Measurements from ENCODE around the gene ARHGAP15.

Gene ARHGAP15

DNA sequence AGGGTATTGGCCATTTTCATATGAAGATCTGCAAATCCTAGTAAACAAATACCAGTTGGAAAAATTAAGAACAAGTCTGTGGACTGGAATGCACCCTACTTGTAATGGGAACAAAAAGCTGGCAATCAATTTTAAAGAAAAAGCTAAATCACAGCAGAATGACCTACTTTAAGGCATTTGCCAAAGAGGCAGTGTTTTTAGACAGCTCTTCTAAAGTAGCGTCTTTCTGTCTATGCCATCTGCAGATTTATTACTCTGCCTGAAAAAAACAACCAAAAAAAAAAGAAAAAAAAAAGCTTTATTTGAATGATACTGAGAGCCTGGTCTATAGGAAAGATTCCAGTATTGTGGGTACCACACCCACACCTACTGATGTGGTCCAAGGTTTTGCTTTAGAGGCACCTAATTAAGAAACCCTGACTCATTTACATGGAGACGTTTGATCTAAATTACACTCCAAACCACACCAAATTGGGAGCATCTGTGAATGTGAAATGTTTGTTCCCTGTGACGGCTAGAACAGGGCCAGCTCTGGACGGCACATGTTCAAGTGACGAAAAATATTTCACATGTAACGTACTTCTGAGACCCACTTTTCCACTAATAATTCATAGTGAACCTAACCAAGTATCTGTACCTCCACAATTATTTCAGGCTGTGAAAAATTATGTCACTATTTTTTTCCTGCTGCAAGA is 597.1 kb downstream of the ARHGAP15 start:
- no peak for DNase-seq (ENCODE audit: low spot score)

DNA sequence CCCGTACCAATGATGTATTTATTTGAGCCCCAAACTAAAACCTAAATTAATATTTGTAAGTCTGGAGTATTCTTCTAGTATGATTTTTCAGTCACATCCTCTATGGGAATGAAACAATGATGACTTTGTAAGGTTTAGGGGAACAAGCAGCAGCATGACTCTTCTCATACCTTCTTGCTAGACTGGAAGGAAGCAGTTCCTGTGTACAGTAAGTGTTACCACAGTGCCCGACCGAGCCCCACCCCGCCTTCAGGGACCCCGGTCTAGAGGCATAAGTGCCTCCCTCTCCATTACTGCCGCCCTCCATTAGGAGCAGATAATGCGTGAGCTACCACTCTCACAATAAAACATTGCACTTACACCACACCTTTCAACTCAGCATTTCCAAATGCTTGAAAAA is 599.3 kb downstream of the ARHGAP15 start:
- no peak for DNase-seq (ENCODE audit: low spot score)

DNA sequence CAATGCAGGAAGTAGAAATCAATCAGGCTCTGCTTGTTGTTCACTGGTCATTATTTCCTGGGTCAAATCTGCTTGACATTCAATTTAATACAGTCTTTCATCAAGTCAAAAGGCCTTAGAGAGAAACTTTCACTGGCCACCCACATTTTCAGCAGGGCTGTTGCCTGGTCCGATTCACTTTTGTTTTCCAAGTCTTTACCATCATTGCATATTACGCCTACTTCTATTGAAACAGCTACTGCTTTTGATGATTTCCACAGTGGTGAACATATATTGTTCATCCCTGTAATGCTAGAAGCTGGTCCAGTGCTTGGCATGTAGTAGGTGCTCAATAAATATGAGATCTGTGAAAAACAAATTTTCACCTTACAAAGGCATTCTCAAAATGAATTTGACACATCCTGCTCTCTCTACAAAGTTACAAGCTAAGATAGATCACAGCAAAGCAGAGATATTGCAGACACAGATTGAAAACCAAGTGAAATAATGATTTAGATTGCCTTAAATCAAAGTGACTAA is 600.1 kb downstream of the ARHGAP15 start:
- DNase-seq (ENCODE audit: low spot score): no peak

DNA sequence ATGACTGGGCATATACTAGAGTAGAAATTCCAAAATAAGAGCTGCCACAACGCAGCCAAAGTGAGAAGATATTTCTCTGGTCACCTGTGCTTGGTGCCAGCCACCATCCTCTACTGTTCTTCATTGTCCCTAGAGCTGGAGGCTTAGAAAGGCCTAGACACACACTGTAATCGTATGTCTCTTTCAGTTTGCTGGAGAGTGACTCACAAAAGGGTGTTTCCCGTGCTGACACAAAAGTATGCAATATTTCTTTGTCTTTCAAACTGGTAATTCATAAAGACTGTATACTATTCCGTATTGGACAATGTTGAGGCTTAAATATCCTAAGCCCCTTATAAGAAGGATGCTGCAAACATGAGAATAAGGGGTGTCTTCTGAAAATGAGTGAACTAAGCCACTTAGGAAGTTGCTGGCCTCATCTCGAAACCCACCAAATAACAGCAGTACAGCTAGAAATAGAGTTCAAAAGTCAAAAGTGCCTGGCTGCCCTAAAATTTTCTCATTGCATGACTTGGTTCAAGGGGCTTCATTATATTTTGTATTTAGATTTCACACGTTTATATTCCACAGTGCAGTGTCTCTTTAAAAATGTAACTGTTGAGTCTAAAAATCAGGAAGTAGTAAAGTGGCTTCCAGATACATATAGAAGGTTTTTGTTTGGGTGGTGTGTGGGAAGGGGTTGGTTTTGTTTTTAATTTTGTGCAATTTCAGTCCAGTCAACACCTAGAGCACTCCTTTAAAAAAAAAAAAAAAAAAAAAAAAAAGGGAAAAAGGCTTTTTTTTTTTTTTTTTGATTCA is 601.1 kb downstream of the ARHGAP15 start:
- DNase-seq (ENCODE audit: low spot score): no peak

DNA sequence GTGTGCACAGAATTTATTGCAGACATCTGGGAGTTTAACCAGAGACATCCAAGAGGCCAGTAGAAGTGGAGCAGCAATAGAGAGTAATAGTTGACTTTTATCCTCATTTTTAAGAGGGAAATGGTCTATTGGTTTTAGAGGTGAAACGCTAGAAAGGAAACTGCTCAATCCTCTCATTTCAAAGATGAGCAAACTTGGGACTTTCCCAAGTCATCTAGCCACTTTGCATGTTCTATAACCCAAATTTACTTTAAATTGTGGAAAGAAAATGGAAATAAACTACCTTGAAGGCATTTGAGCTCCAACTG is 601.7 kb downstream of the ARHGAP15 start:
- no peak for DNase-seq (ENCODE audit: low spot score)

DNA sequence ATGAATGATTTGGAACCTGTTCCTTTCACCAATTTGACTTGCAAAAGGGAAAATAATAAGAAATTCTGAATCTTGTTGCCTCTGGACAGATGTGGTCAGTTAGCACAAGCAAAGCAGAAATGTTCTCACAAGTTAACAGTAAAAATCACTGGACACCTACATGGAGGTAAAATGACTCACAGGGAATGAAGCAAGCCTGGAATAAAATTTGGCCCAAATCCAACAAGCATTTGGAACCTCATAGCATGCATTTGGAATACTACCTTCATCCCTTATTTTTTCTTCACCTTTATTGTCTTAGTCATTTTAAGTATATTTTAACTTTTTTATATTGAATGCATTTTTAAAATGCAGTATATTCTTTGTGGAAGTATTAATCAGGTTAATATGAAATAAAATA is 602.9 kb downstream of the ARHGAP15 start:
- no peak for DNase-seq (ENCODE audit: low spot score)

DNA sequence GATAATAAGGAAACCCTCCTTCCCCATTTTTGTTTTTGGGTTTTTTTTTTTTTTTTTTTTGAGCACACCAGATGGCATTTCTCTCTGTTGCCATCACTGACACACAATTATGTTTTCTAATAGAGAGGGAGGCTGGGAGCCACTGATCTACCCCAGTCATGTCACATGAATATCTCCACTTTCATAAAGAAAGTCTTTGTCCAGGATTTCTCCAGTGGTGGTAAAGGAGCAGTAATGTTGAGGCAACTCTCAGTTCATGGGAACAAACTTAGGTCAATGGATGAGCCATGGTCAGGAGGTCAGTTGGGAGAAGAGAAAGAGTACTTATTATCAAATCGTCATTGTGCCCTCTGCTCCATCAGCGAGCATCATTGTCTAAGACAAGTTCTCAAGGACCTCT is 603.7 kb downstream of the ARHGAP15 start:
- no peak for DNase-seq (ENCODE audit: low spot score)

DNA sequence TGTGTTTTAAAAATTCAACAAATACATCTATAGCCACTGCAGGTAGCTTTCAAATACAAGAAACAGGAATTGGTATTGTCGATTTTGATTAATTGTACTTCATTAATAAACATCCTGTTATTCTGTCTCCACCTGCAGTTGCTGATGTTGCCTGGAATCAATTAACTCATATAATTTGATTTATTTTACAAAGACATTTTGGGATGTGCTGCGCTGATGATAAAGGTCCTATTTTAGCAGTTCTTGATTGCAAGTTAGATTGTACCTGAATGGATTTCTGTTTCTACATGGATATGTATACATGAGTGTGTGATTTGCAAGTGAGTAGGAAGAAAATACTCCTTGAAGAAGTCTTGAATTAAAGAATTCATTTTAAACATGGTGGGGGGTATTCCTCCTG is 605.3 kb downstream of the ARHGAP15 start:
- no peak for DNase-seq (ENCODE audit: low spot score)

DNA sequence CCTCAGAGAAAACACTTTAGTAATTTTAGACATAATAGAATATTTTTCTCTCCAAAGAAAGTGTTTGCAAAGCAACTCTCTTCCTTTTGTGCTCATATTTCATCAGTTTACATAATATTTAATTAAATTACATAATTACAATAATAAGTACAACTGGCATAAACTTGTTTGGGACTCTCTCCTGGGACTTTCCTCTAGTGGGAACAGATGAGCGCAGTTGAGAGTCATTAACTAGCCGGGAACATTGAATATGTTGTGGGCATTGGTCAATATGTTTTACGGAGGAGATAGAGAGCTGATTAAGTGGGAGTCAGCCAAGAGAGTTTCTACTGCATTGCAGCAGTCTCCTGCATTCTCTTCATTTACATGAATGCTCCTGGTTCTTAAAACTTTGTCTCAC is 607.7 kb downstream of the ARHGAP15 start:
- no peak for DNase-seq (ENCODE audit: low spot score)

DNA sequence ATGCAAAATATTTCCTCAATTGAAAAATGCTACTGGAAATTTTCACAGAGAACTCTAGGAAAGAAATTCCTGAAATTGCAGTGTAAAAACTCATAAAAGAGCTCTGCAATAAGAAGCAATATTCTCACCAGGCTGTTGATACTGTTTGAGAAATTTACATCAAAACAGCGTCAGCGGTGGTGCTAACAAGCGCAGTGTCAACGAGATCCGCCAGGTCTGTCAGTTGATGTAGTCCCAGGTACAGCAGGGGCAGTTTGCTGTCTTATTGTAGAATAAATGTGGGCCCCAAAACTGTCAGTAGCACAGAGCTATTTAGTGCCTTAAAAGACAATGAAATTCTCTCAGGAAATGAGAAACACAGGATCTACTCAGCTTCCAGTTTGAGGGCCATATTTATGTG is 611.2 kb downstream of the ARHGAP15 start:
- DNase-seq (ENCODE audit: low spot score): no peak

DNA sequence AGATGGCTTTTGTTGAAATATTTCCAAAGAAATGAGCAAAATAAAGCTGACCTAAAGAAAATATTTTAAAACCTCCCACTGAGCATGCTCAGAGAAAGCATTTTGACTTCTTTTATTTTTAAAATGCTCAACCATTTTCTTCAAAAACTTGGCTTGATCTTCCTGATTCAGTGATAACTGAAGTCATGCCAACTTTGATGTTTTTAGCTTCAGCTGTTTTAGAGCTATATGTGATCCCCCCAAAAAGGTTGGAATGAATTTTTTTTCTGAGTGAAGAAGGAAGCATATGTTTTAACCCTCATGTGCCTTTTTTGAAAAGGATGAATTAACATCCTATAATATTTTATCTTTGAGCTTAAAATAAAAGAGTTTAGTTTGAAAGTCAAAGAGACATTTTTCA is 612.0 kb downstream of the ARHGAP15 start:
- DNase-seq (ENCODE audit: low spot score): no peak

DNA sequence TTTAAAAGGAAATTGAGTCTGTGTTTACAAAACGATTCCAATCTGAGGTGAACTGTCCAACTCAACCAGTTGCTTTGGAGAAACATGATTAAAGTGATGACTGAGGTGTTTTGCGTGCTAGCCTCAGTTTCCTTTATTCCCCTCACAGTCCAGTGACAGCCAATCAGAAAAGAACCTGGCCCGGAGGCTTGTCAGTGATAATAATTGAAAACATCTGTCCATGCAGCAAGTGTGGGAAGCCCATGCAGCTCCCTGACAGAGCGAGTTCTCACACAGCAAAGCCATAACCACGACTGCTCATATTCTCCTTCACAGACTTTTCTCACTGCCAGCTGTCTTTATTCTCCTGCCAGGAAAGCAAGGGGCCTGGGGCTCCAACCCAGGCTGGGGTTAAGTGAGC is 613.4 kb downstream of the ARHGAP15 start:
- no peak for DNase-seq (ENCODE audit: low spot score)

DNA sequence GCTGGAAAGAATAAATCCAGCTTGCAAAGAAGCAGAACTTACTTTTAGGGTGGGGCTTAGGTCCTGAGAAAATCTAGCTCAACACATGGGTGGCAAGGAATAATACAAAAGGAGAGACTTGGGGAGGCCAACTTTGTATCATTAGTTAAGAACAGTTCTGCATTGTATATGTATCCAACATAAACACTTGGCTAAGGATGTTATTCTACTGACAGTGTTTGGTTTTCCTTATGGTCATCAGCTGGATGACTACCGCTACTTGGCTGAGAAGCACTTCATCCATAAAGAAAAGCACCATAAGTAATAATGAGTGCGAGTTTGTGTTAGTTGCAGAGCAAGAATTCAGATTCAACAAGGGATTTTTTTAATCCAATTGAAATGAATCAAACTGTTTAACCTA is 614.9 kb downstream of the ARHGAP15 start:
- DNase-seq (ENCODE audit: low spot score): no peak

DNA sequence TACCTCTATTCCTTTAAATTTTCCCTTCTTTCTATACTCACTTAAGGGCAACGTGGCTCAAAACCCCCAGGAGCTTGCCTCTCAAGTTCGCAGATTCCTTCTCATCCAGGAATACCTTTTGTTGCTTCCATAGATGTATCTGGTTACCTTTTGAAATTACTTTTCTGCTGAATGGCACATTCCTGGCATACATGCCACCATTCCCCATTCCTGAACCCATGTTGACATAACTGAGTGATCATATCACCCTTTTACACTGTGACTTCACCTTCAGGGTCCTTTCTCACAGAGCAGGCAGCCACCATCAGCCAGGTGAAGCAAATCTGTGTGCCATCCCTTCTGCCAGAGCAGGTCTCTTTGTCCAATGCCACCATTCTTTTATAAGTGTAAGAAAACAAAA is 615.8 kb downstream of the ARHGAP15 start:
- no peak for DNase-seq (ENCODE audit: low spot score)

DNA sequence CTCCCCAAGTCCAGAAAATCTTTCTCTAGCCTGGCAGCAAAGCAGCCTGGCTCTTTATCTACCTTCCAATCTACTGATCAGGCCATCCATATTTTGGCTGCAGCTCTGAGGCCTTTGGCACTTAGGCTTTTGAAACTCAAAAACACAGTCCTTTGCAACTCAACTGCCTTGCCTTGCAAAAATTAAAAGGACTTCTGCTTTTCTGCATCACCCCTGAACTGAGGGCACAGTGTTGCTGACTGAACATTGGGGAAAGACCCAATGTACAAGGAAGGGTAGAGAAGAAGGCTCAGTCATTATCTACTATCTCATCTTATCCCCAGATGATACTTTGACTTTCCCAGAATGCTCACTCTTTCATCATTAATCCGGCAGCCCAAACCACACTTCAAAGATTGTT is 625.5 kb downstream of the ARHGAP15 start:
- no peak for DNase-seq (ENCODE audit: low spot score)

DNA sequence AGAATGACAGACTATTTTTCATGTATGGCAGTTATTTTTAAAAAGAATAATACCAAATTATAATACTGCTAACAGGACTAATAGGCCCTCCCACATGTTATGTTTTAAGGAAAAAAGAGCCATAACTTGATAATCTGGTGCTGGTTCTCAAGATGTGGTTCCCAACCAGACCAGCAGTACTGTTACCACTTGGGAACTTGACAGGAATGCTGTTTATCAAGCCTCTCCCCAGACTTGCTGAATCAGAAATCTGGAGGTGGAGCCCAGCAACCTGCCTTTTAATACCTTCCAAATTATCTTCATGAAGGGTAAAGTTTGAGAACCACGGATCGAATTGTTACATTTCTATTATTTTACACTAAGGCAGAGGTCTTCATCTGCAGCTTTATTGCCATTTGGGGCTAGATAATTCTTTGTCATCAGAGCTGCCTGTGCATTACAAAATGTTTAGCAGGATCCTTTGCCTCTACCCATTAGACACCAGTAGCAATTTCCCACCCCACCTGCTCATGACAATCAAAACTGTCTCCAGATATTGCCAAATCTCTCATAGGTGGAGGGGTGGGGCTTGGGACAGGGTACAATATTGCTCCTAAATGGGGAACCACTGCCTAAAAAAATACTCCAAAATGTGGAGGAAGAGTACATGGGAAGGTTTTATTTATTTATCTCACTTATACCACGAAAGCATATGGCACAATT is 629.6 kb downstream of the ARHGAP15 start:
- DNase-seq (ENCODE audit: low spot score): no peak

DNA sequence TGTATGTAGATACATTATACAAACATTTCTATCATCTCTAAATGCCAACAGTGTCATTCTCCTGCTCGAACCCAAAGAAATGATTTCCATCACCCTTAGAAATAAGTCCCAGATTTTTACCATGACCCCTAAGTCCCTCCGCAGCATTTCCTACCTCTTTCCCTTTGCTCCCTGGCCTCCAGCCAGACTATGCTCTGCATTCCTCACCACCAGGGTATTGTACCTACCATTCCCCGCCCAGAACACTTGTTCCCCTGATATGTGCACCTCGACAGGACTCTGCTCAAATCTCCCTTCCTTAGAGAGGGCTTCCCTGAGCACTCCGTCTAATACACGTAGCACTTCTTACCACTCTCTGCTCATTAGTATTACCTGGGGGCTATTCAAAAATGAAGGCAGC is 630.2 kb downstream of the ARHGAP15 start:
- DNase-seq (ENCODE audit: low spot score): no peak

DNA sequence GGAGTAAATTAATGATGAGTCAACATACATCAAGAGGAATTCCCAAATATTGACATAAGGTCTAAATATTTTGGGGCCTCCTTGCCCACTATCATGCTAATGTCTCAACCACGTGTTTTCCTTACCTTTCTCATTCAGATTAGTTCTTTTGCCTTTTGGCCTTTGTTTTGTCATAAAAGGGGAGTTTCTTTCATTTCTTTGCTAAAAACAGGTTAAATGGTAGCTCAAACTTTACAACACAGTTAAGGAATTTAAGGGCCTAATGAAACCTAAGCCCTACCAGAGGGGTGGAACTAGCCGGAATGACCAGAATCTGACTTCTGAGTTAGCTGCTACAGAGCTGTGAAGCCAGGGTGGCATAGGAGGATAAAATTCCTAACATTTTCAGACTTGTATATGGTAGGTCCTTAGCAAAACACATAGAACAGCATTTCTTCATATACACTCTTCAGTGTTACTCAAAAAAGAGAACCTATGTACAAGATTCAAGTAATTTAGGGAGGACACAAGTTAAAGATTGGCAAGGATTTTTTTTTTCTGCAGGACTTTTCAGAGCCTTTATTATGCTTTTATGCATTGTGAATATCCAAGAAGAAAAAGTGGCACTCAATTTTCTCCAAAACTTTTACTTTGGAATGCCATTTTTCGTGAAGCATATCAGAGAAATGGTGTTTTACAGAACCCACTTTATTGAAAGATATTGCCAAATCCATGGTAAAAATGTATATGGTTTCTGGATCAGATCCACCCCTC is 633.1 kb downstream of the ARHGAP15 start:
- no peak for DNase-seq (ENCODE audit: low spot score)

DNA sequence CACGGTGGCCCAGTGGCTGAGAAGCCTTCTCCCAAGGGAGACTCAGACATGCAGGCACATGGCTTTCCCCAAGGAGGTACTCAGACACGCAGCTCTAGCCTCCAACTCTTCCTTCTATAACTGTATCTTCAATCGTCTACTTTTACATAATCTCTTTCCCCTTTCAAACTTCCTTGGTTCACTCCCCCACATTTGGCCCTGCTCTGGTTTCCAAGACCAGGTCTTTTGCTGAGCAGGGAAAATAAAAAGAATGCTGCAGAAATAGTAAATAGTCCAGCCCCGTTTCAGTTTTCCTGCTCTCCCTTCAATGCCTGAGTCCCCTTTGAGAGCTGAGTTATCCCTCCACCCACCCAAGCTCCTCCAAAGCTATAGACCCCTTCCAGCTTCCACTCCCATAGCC is 635.0 kb downstream of the ARHGAP15 start:
- no peak for DNase-seq (ENCODE audit: low spot score)

DNA sequence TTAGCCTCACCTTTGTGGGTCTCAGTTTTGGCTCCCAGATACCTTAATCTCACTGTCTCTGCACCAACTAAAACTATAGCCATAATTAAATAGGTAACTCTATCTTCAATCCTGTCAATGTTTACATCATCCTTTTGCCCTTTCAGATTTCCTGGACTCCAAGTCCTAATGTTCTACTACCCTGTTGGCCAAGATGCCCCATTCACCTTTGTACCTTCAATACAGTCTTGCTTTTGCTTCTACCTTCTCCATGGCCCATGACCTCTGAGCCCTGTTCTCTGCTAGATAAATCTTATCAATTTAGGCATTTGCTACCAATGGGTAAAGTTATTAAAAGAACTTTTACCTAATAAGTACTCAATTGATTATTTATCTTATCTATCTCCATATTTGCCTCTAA is 635.5 kb downstream of the ARHGAP15 start:
- no peak for DNase-seq (ENCODE audit: low spot score)

DNA sequence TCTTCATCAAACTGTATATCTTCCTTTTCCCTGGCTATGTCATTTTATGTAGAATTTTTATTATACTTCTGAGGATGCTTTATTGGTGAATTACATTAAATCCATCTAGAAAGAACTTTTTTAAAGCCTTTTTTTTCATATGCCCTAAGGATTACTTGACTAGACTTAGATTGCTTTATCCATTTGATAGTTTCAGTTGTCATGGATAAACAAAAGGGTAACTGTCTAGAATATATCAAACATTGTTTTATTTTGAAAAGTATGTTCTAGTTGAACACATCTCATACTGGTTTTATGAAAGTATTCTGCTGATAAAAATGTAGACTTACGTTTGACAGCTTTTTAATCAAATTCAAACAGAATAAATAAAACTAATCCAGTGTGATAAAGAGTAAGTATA is 639.8 kb downstream of the ARHGAP15 start:
- DNase-seq (ENCODE audit: low spot score): no peak

DNA sequence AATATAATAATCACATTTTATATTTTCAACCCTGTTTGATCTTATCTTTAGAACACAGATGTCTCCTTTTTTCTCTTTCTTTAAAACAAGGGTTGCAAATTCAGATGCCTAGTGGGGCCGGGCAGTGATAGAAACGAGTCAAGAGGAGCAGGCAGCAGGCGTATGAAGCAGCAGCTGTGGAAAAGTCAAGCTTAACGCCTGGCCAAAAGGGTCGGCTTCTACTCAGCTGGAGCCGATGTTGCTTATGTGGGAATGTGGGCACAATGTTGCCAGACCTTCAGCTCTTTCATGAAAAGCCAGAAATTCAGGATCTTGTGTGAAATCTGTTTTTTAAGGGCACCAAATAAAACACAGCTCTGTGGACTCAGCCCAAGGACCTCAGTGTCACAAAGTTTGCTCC is 642.7 kb downstream of the ARHGAP15 start:
- no peak for DNase-seq (ENCODE audit: low spot score)
